HepG2 (cell line): ENCODE results near the gene ARFGEF2. TPM values are rescaled to one million over a fixed set of nuclear protein-coding genes. Genes with fewer than 3 reads are reported as not detected.
A peak's percentile ranks its signal among the peaks of the same experiment; 100 is the strongest.

ENCODE experiments used
- AKAP8 ChIP-seq: sonication (generic); formaldehyde crosslinking; IDR thresholded peaks from 2 replicates; pipeline ENCODE4 v1.5.1; 2020; ENCODE audit warnings: mild to moderate bottlenecking, missing genetic modification reagents
- CBX2 ChIP-seq, 2 experiments: fragments of 200-600 bp in 1 of 2; sonication (generic); formaldehyde crosslinking in 1 of 2; IDR thresholded peaks; 2 replicates each; pipeline versions ENCODE4 v1.7.0 to v1.8.1; 2018 to 2022; ENCODE audit warnings: low read depth in 2 of 2, low read length in 1 of 2, mild to moderate bottlenecking in 1 of 2, missing genetic modification reagents in 1 of 2
- FOSL1 ChIP-seq: sonication (generic); formaldehyde crosslinking; IDR thresholded peaks from 2 replicates; pipeline ENCODE4 v1.9.0; 2021; ENCODE audit warnings: missing genetic modification reagents, borderline replicate concordance
- PCBP1 ChIP-seq: fragments of 200-400 bp; formaldehyde crosslinking; IDR thresholded peaks from 2 replicates; pipeline ENCODE4 v1.6.1; 2017; ENCODE audit warnings: mild to moderate bottlenecking, low read depth, low read length, borderline replicate concordance
- ZNF12 ChIP-seq: sonication (generic); formaldehyde crosslinking; IDR thresholded peaks from 2 replicates; pipeline ENCODE4 v1.5.0; 2020; ENCODE audit warnings: missing genetic modification reagents
- ZNF251 ChIP-seq: sonication (generic); formaldehyde crosslinking; IDR thresholded peaks from 2 replicates; pipeline ENCODE4 v1.9.0; 2021; ENCODE audit warnings: mild to moderate bottlenecking, missing genetic modification reagents
- ZNF615 ChIP-seq: sonication (generic); formaldehyde crosslinking; IDR thresholded peaks from 2 replicates; pipeline ENCODE4 v1.5.0; 2020; ENCODE audit warnings: mild to moderate bottlenecking, missing genetic modification reagents, borderline replicate concordance
- ZNF879 ChIP-seq: sonication (generic); formaldehyde crosslinking; IDR thresholded peaks from 2 replicates; pipeline ENCODE4 v1.8.1; 2023; ENCODE audit warnings: missing genetic modification reagents
- polyA plus RNA-seq, 8 experiments: library from polyadenylated mRNA; depleted of rRNA in 3 of 8; stranded (reverse) in 7 of 8; unstranded in 1 of 8; fragments of >200 nt; fragmentation: Illumina TruSeq in 4 of 8; extraction: Trizol in 4 of 8; gene quantifications; 2 replicates each; pipeline versions ENCODE4 v1.2.1 to v1.2.3, GENCODE V29; 2011 to 2016; ENCODE audit warnings: low read depth in 4 of 8, missing spikeins in 1 of 8, mixed read lengths in 1 of 8; ENCODE audit not compliant: insufficient read depth in 1 of 8
- total RNA-seq, 5 experiments: library from RNA; depleted of rRNA; stranded (reverse); fragments of >200 nt; fragmentation: Illumina TruSeq; extraction: Trizol; gene quantifications; 2 replicates each; pipeline ENCODE4 v1.2.3, GENCODE V29; 2016; ENCODE audit warnings: low read depth in 1 of 5
- TF ChIP-seq, protein P1 (sequence below): sonication (generic); formaldehyde crosslinking; IDR thresholded peaks from 2 replicates; pipeline ENCODE4 v1.4.0; 2020; ENCODE audit warnings: missing genetic modification reagents
- TF ChIP-seq, protein P2 (sequence below): sonication (generic); formaldehyde crosslinking; IDR thresholded peaks from 2 replicates; pipeline ENCODE4 v1.4.0; 2020; ENCODE audit warnings: mild to moderate bottlenecking, low read depth, missing genetic modification reagents
- TF ChIP-seq, protein P3 (sequence below): sonication (generic); formaldehyde crosslinking; IDR thresholded peaks from 2 replicates; pipeline ENCODE4 v1.5.0; 2020; ENCODE audit warnings: mild to moderate bottlenecking, missing genetic modification reagents, borderline replicate concordance
- TF ChIP-seq, protein P4 (sequence below): IDR thresholded peaks from 2 replicates; pipeline ENCODE4 v1.6.1; 2016; ENCODE audit warnings: low read depth, missing genetic modification reagents, missing compliant biosample characterization
- TF ChIP-seq, protein P5 (sequence below): sonication (generic); formaldehyde crosslinking; conservative IDR thresholded peaks from 2 replicates; pipeline ENCODE4 v1.4.0; 2020; ENCODE audit warnings: missing genetic modification reagents

The ARFGEF2 gene
- total and polyA plus RNA-seq, 2 of the 13 experiments (the other 11 are each of a cell fraction or from before 2014, with no cell fraction given) = 44.0 to 60.8 TPM

DNA sequence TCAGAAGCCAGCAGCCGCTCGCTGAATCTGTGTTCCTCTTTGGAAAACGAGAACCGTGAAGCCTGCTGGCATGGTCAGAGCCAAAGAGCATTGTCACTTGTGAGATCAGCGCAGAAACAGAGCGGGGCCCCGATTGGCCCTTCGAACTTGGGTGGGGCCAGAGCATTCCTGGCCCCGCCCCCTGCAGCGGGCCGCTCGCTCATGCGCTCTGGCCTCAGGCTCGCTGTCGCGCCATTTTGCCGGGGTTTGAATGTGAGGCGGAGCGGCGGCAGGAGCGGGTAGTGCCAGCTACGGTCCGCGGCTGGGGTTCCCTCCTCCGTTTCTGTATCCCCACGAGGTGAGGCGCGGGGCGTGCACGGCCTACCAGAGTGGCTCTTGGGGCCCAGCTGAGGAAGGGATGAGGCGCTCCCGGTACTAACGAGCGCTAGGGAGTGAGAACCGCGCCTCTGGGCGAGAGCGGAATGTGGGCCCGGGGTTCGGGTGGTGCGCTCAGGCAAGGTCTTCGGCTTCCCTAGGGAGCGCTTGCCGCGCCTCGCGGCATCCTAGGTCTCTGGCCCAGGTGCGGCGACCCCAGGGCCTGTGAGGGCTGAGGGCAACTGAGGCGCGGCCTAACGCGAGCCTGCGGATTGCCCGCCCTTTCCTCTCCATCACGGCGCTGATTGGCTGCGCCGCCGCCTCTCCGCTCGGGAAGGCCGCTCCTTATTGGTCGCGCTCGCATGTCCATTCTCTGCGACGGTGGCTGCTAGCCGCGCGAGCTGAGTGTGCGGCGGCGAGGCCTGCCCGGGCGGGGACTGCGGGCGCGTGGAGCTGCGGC is 124.8 kb downstream of the ARFGEF2 start, which contains the start of gene CSE1L (continued):
- TF ChIP-seq, protein P1, sequence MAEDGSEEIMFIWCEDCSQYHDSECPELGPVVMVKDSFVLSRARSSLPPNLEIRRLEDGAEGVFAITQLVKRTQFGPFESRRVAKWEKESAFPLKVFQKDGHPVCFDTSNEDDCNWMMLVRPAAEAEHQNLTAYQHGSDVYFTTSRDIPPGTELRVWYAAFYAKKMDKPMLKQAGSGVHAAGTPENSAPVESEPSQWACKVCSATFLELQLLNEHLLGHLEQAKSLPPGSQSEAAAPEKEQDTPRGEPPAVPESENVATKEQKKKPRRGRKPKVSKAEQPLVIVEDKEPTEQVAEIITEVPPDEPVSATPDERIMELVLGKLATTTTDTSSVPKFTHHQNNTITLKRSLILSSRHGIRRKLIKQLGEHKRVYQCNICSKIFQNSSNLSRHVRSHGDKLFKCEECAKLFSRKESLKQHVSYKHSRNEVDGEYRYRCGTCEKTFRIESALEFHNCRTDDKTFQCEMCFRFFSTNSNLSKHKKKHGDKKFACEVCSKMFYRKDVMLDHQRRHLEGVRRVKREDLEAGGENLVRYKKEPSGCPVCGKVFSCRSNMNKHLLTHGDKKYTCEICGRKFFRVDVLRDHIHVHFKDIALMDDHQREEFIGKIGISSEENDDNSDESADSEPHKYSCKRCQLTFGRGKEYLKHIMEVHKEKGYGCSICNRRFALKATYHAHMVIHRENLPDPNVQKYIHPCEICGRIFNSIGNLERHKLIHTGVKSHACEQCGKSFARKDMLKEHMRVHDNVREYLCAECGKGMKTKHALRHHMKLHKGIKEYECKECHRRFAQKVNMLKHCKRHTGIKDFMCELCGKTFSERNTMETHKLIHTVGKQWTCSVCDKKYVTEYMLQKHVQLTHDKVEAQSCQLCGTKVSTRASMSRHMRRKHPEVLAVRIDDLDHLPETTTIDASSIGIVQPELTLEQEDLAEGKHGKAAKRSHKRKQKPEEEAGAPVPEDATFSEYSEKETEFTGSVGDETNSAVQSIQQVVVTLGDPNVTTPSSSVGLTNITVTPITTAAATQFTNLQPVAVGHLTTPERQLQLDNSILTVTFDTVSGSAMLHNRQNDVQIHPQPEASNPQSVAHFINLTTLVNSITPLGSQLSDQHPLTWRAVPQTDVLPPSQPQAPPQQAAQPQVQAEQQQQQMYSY = peak; percentile 75
- peak; percentile 8; the same call in 1 of the 2 replicates for TF ChIP-seq ZNF251
- TF ChIP-seq, protein P2, sequence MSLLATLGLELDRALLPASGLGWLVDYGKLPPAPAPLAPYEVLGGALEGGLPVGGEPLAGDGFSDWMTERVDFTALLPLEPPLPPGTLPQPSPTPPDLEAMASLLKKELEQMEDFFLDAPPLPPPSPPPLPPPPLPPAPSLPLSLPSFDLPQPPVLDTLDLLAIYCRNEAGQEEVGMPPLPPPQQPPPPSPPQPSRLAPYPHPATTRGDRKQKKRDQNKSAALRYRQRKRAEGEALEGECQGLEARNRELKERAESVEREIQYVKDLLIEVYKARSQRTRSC (CRISPR knock-in tag) = no peak; the same call in 1 of the 2 replicates
- TF ChIP-seq, protein P3, sequence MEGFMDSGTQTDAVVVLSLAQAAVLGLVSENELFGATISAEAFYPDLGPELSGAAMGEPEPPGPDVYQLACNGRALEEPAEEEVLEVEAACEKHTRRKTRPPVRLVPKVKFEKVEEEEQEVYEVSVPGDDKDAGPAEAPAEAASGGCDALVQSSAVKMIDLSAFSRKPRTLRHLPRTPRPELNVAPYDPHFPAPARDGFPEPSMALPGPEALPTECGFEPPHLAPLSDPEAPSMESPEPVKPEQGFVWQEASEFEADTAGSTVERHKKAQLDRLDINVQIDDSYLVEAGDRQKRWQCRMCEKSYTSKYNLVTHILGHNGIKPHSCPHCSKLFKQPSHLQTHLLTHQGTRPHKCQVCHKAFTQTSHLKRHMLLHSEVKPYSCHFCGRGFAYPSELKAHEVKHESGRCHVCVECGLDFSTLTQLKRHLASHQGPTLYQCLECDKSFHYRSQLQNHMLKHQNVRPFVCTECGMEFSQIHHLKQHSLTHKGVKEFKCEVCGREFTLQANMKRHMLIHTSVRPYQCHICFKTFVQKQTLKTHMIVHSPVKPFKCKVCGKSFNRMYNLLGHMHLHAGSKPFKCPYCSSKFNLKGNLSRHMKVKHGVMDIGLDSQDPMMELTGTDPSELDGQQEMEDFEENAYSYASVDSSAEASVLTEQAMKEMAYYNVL = peak; percentile 62; the same call in 1 of the 2 replicates
- TF ChIP-seq ZNF615 (CRISPR knock-in tag) = peak; percentile 64; the same call in 1 of the 2 replicates
- peak; percentile 68 for TF ChIP-seq ZNF879 (CRISPR knock-in tag)
- TF ChIP-seq, protein P4, sequence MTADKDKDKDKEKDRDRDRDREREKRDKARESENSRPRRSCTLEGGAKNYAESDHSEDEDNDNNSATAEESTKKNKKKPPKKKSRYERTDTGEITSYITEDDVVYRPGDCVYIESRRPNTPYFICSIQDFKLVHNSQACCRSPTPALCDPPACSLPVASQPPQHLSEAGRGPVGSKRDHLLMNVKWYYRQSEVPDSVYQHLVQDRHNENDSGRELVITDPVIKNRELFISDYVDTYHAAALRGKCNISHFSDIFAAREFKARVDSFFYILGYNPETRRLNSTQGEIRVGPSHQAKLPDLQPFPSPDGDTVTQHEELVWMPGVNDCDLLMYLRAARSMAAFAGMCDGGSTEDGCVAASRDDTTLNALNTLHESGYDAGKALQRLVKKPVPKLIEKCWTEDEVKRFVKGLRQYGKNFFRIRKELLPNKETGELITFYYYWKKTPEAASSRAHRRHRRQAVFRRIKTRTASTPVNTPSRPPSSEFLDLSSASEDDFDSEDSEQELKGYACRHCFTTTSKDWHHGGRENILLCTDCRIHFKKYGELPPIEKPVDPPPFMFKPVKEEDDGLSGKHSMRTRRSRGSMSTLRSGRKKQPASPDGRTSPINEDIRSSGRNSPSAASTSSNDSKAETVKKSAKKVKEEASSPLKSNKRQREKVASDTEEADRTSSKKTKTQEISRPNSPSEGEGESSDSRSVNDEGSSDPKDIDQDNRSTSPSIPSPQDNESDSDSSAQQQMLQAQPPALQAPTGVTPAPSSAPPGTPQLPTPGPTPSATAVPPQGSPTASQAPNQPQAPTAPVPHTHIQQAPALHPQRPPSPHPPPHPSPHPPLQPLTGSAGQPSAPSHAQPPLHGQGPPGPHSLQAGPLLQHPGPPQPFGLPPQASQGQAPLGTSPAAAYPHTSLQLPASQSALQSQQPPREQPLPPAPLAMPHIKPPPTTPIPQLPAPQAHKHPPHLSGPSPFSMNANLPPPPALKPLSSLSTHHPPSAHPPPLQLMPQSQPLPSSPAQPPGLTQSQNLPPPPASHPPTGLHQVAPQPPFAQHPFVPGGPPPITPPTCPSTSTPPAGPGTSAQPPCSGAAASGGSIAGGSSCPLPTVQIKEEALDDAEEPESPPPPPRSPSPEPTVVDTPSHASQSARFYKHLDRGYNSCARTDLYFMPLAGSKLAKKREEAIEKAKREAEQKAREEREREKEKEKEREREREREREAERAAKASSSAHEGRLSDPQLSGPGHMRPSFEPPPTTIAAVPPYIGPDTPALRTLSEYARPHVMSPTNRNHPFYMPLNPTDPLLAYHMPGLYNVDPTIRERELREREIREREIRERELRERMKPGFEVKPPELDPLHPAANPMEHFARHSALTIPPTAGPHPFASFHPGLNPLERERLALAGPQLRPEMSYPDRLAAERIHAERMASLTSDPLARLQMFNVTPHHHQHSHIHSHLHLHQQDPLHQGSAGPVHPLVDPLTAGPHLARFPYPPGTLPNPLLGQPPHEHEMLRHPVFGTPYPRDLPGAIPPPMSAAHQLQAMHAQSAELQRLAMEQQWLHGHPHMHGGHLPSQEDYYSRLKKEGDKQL (CRISPR knock-in tag) = no peak; the same call in none of the 2 replicates
- TF ChIP-seq, protein P5, sequence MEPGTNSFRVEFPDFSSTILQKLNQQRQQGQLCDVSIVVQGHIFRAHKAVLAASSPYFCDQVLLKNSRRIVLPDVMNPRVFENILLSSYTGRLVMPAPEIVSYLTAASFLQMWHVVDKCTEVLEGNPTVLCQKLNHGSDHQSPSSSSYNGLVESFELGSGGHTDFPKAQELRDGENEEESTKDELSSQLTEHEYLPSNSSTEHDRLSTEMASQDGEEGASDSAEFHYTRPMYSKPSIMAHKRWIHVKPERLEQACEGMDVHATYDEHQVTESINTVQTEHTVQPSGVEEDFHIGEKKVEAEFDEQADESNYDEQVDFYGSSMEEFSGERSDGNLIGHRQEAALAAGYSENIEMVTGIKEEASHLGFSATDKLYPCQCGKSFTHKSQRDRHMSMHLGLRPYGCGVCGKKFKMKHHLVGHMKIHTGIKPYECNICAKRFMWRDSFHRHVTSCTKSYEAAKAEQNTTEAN (CRISPR knock-in tag) = peak; percentile 96
- peak; percentile 99 for TF ChIP-seq AKAP8 (CRISPR knock-in tag)
- peak; percentile 1; the same call in 1 of the 2 replicates for TF ChIP-seq ZNF12 (CRISPR knock-in tag)
- TF ChIP-seq FOSL1 (CRISPR knock-in tag) = peak; percentile 69; the same call in 1 of the 2 replicates
- no peak for TF ChIP-seq CBX2 (IDR thresholded peaks at IDR 0.05; ENCODE audit: low read depth, low read length)
- TF ChIP-seq CBX2 (CRISPR knock-in tag; IDR thresholded peaks at IDR 0.05; ENCODE audit: low read depth) = peak; percentile 98; the same call in 1 of the 2 replicates
- peak; percentile 84; the same call in 1 of the 2 replicates for TF ChIP-seq PCBP1
